ENCODE measurements around the gene FGF18. TPM values are rescaled to one million over a fixed set of nuclear protein-coding genes. Genes with fewer than 3 reads are reported as not detected.
A peak's percentile ranks its signal among the peaks of the same experiment; 100 is the strongest.

FGF18 gene
- total and polyA plus RNA-seq, 2 experiments from 2014 or later: 0.56 to 0.86 TPM

GRCh38 chr5:171467107-171467506 lies 47.7 kb downstream of the FGF18 start:
- Histone ChIP-seq H3K79me2 (replicated peaks; ENCODE audit: insufficient read depth) (no peaks in the 10 kb centered on the region), H3K36me3 (ENCODE audit: insufficient read depth) (no peaks in the 10 kb centered on the region), H2AFZ (no peak overlapping the region), H3K4me1 (ENCODE audit: insufficient read depth) (no peaks in the 10 kb centered on the region), H4K20me1 (replicated peaks; ENCODE audit: insufficient read depth) (no peaks in the 10 kb centered on the region), H3K9me2 (ENCODE audit: insufficient read depth) (no peaks in the 10 kb centered on the region), H3K4me2 (no peak overlapping the region), H3K4me3 (no peak overlapping the region), H3F3A (replicated peaks; ENCODE audit: low read depth) (no peaks in the 10 kb centered on the region), H3K27me3 (ENCODE audit: insufficient read depth) (no peaks in the 10 kb centered on the region), H3K27ac (ENCODE audit: low read depth) (no peak overlapping the region)
- no peak for DNase-seq (ENCODE audit: low spot score)
- Mint-ChIP-seq H3K9me3 (no peaks in the 10 kb centered on the region), H3K4me1 (peaks cover 14% of the 10 kb centered on the region), H3K36me3 (ENCODE audit: low read depth) (no peaks in the 10 kb centered on the region), H3K27ac (no peak overlapping the region), H3K27me3 (ENCODE audit: insufficient read depth, low read depth, poor library complexity) (peaks cover 5% of the 10 kb centered on the region), H3K4me3 (no peak overlapping the region)
- TF ChIP-seq ZNF331 (CRISPR knock-in tag; IDR thresholded peaks at IDR 0.05; ENCODE audit: low read depth) (no peak), EZH2 (IDR thresholded peaks at IDR 0.05; ENCODE audit: low read depth, unreplicated experiment) (no peak), POLR2AphosphoS5 (IDR thresholded peaks at IDR 0.05; ENCODE audit: low read depth) (no peak), EZH2phosphoT487 (IDR thresholded peaks at IDR 0.05; ENCODE audit: unreplicated experiment) (no peak), ETS1 (IDR thresholded peaks at IDR 0.05) (no peak), JUNB (IDR thresholded peaks at IDR 0.05; ENCODE audit: unreplicated experiment) (no peak), CREB1 (CRISPR knock-in tag; IDR thresholded peaks at IDR 0.05; ENCODE audit: low read depth) (no peak), REST (IDR thresholded peaks at IDR 0.05; ENCODE audit: unreplicated experiment) (no peak), STAT1 (IDR thresholded peaks at IDR 0.05; ENCODE audit: unreplicated experiment) (no peak), NANOG (IDR thresholded peaks at IDR 0.05; ENCODE audit: borderline replicate concordance) (no peak)
- ATAC-seq: no peak

DNA sequence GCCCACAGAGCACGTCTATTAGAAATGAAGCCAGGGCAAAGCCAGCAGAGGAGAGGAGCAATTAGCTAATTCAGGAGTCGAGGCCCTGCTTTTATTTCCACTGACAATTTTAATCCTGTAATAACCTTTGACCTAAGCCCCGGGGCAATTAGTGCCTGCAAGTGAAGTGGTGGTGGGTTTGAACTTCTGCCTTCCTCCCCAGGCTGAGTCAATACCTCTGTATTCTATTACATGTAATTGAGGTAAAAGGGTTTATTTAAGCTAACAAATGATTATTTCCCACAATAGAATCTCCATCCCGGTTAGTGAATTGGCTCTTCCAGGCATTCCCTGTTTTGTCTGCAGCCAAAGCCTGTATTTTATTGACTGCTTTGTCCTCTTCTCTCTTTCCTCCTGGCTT lies 49.9 kb downstream of the FGF18 start:
- H2AFZ ChIP-seq: peak overlapping the region; percentile 66; the same call in 1 of the 2 replicates
- no peaks in the 10 kb centered on the region for H3K9me2 ChIP-seq (ENCODE audit: insufficient read depth)
- H3K27me3 Mint-ChIP-seq (ENCODE audit: insufficient read depth, low read depth, poor library complexity): peaks cover 5% of the 10 kb centered on the region
- no peaks in the 10 kb centered on the region for H3K4me1 ChIP-seq (ENCODE audit: insufficient read depth)
- ATAC-seq (no peak), DNase-seq (ENCODE audit: low spot score) (no peak)
- no peaks in the 10 kb centered on the region for H3K27me3 ChIP-seq (ENCODE audit: insufficient read depth)
- H3K4me3 ChIP-seq: no peak overlapping the region
- H3K36me3 ChIP-seq (ENCODE audit: insufficient read depth): no peaks in the 10 kb centered on the region
- no peak overlapping the region for H3K27ac Mint-ChIP-seq
- no peak overlapping the region for H3K4me3 Mint-ChIP-seq
- no peak overlapping the region for H3K4me2 ChIP-seq
- H3K9me3 Mint-ChIP-seq: no peaks in the 10 kb centered on the region; the same call in 2 of the 3 replicates
- H3K79me2 ChIP-seq (replicated peaks; ENCODE audit: insufficient read depth): no peaks in the 10 kb centered on the region
- H3K4me1 Mint-ChIP-seq: peaks cover 9% of the 10 kb centered on the region; the same call in 2 of the 3 replicates
- no peak overlapping the region for H3K27ac ChIP-seq (ENCODE audit: low read depth)
- no peak for TF ChIP-seq JUNB (IDR thresholded peaks at IDR 0.05; ENCODE audit: unreplicated experiment)
- H3F3A ChIP-seq (replicated peaks; ENCODE audit: low read depth): no peaks in the 10 kb centered on the region
- H3K36me3 Mint-ChIP-seq (ENCODE audit: low read depth): no peaks in the 10 kb centered on the region
- no peaks in the 10 kb centered on the region for H4K20me1 ChIP-seq (replicated peaks; ENCODE audit: insufficient read depth)
